HG02938 (cell line): ENCODE results near the gene C13orf46.

ENCODE experiments used
- ATAC-seq: cut with Tn5 transposase; IDR thresholded peaks from one replicate; pipeline ENCODE4 v1.9.1; 2021; ENCODE audit warnings: mild to moderate bottlenecking, moderate library complexity; ENCODE audit not compliant: unreplicated experiment

Gene C13orf46

DNA sequence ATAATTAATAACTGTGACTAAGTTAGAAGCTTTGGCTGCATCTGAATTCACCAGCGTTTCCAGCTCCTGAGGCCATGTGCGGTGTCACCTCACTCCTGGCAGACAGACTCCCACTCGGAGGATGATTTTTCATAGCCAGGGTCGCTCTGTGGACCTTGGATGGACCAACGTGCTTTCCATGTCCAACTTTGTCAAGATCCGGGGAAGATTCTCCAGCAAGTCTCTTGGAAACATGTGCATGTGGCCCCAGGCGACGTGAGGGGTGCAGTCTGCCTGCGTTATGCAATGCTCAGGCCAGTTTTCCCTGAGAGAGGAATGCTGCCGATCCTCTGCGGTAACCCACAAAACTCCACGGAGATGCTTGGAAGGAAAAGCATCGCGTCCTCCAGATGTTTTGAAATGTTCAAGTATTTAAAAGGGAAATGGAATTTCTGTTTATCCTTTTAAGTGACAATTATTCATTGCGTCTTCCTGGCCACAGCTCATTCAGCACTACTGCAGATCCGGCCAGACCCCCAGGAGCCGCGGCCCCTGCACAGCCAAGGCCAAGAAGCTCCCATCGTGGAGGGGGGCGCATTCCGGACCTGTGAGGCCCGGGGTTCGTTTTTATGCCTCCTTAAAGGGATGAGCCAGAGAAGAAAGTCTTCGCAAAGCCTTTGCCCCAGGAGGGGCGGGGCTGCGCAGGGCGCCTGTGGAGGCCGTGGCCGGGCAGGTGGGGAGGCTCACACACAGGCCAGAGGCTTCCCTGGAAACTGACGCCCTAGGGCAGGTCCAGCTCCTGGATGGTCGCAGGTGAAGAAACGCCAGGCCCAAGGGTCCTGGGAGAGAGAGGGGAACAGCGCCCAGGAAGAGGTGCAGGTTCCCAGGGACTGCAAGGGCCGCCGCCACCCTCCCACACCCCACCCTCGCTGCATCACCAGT, 46.0 kb downstream of the C13orf46 start:
- ATAC-seq = no peak

DNA sequence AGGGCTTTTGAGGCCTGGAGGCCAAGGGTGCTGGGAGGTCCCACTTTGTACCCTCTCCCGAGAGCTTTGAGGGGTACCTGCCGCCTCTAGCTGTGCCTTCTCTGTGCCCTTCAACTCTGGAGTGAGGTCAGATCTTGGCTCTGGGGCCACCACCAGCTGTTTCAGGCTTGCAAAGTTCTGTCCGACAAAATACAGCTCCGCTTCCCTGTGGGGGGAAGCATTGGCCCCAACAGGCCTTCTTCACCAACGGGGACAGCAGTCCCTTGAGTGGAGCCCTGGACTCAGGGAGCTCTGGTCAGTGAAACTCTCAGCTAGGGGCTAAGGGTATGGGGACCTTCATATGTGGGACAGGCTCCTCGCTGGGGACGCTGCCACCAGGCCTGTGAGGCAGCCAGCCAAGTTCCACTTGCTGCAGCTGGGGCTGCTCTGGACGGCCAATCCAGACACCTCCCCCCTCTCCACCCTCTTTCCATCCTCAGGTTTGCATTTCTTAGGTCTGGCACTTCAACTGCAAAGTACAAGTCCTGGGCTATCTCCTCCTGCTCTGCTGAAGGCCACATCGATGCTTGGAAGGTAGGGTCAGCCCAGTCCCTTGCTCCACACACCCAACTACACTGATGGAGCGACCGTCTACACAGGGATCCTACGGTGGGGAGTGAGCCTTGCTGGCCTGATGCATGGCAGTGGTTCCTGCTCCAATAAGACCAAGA, 46.8 kb downstream of the C13orf46 start:
- ATAC-seq = no peak

DNA sequence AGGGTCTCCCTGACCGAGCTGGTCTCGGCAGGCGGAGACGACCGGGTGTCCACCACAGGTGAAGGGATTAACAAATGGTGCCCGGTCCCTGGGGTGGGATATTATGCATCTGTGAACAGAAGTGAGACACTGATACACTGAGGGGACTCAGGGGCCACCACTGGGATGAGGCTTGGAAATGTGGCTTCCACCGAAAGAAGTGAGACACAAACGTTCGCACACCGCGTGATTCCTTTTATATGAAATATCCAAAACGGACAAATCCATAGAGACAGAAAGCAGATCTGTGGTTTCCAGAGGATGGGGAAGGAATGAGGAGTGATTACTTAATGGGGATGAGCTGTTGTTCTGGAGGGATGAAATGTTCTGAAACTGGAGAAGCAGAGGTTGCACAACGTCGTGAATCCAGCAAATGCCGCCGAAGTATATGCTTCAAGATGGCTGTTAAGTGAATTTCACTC, 47.5 kb downstream of the C13orf46 start:
- ATAC-seq = no peak

DNA sequence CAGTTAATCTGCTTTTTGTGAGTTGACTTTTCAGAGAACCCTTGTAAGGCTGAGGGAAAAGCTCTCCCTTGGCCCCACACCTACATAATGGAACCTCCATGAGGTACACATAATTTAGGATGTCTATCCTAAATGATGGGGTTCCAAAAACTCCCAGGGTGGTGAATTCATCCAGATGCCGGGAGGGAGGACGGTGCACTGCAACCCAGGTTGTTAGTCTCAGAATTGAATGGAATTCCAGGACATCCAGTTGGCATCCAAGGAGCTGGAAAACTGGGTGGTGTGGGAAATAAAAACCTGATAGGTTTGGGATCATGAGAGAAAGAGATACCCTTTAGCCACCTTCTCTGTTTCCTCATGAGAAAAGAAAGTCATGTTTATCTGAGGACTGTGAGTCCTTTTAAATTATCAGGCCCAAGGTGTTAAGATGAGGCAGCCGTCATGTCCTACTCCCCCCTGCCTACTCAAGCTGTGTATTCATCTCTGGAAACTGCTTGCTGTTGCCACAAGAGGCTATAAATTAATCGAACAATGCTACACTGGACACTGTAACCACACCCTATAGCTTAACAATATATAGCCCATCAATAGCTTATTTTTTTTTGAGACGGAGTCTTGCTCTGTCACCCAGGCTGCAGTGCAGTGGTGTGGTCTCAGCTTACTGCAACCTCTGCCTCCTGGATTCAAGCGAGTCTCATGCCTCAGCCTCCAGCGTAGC, 49.5 kb downstream of the C13orf46 start:
- no peak for ATAC-seq

DNA sequence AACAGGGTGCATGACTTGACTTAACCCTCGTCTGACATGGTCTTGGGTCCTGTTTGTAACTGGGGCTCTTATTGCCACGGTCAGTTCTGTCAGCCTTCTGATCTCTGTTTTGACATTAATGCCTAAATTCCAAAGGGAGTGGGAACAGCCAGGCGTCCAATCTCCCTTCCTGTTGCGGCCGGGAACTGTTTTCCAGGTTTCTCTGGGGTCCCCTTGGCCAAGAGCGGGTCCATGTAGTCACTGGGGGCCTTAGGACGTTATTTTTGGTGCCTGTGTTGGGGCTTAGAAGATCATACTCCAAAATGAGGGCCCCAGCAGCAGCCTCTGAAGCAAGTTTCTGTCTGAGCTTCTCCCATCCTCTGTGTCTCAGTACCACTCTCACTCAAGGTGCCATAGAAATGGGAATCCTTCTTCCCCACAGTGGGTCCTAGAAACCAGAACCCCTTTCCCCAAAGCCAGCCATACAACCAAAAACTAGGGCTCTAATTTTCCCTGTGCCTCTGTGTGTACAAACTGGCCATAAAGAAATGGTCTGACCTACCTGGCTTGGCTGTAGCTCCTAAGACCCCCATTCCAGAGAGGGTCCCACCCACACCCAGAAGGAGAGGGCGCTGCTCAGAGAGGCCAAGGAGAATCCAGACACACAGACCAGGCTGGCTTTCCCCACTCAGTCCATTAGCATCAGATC, 50.4 kb downstream of the C13orf46 start:
- ATAC-seq = no peak

DNA sequence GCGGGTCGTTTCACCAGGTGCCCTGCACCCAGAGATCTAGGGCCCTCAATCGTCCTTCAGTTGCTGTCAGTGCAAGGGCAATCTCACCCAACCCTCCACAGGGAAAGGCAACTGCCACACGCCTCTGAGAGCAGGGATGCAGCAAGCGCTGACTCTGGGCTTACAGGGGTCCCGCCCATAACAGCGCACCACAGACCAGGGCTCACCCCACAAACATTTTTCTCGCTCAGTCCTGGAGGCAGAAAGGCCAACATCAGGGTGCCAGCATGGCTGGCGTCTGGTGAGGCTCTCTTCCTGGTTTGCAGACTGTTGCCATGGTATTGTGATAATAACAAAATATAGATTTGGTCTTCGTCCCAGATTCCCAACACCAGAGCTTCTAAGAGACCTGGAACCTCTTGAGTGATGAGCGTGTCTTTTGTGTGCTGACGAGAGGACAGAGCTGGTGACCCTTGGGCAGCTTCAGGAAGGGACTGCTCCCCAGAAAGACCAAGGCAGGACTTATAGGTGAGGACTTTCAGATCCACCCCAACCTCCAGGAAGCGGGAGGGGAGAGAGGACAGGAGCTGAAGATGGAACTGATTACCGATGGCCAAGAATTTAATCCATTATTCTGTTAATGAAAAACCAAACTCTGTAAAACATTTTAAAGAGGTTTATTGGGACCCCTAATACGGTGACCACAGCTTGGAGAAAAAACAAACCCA, 51.3 kb downstream of the C13orf46 start:
- no peak for ATAC-seq

DNA sequence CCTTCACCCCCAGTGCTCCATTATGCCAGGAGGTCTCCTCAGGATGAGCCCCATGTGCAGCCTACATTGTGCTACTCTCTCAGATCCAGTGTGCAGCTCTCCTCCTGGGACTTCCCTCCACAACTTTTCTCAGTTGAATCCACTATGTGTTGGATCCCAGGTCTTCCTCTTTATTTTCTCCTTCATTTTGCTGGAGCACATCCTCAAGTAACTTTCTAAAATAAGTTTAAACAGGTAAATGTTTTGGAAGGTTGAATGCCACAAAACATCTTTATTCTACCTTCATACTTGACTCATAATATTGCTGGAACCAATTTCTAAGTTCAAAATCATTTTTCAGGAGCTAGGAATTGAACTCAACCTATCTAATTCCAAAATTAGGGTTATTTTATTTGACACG, 52.1 kb downstream of the C13orf46 start:
- ATAC-seq = no peak

DNA sequence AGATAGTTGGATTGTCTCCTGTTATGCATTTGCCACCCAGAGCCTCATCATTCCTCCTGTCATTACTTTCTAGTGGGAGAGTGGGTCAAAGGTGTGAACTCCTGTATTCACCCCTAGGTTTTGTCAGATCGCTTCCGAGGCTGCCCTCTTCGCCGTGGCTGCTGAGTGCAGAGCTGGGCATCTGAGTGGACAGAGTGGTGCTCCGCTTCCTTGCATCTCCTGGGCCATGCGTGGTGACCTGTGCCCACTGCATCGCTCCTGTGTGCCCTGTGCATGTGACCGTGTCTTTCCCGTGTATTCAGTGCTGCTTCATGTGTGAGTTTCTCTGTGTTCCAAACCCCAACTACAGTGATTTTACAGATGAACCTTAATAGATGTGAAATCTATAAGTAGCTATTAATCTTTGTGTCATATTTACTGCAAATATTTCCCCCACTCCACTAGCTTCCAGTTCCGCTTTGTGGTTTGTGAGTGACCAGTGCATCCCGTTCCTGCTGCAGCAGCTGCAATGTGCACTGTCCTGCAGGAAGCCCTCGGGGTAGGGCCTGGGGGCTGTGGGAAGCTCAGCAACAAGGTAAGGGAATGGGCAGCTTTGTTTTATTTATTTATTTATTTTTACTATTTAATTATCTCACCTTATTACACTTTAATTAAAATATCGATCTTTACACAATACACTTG, 53.1 kb downstream of the C13orf46 start:
- no peak for ATAC-seq

DNA sequence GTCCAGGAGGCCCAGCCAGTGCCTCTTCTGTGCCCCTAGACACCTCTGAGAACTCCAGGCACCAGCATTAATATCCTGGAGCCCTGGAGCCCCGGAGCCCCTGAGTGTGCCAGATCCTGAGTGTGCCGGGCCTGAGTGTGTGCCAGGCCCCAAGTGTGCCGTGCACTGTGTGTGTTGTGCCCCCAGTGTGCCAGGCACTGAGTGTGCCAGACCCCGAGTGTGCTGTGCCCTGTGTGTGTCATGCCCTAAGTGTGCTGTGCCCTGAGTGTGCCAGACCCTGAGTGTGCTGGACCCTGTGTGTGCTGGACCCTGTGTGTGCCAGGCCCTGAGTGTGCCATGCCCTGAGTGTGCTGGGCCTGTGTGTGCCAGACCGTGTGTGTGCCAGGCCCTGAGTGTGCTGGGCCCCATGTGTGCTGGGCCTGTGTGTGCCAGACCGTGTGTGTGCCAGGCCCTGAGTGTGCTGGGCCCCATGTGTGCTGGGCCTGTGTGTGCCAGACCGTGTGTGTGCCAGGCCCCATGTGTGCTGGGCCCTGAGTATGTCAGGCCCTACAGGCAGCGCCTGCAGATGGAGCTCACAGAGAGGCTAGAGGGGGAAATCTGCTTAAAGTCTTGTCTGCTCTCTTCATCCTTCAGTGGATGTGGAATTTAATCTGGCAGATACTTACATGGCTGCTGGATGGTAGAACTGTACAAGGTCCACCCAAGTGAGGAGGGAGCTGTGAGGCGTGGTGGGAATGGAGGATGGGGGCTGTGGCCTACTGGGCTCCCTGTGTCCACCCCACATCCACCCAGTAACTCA, 53.9 kb downstream of the C13orf46 start:
- ATAC-seq = no peak

DNA sequence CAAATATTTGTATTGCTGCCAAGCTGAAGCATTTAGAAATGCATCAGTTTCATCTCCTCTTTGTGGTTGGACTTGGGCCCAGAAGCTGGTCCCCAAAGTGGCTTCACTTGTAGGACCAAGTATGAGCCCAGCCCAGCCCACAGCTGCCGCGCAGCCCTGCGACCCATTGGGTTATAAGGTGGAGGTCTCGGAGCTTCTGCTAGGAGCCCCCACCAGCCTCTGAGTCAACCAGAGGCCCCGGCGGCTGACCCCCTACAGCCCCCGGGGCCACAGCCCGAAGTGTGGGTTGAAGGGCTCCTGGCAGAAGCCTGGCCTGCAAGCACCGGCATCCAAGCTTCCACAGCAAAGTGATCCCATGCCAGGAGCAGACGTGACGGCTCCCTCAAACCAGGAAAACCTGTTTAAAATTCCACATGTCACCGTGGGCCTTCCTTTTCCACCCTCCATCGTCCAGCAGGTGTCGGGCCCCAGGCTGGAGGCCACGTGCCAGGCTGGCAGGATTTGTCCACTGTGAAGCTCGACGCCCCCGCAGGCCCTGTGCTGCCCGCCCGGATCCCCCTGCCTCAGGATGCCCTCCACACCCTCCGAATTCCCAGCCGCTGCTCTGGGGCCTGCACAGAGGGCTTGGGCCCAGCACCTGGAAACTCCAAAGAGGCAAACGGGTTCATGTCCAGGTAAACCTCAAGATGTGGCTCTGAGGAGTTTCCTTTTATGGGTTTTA, 54.7 kb downstream of the C13orf46 start:
- ATAC-seq = no peak

DNA sequence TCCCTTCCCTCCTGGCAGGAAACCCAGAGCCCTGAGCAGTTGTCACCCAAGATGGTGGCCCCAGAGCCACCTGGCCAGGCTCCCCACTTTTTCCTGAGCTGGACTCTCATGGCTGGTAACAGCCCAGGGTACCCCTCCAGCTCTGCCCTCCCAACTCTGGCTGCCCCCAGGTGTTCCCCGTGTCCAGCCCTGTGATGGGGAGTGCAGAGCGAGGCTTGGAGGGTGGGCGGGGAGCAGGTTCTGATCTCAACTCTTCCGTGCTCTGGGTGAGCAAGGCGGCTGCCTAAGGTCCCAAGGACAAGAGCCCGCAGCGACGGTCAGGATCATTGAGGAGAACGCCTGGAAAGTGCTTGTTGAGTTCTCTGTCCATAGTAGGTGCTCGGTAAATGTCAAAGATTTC, 55.3 kb downstream of the C13orf46 start:
- no peak for ATAC-seq

DNA sequence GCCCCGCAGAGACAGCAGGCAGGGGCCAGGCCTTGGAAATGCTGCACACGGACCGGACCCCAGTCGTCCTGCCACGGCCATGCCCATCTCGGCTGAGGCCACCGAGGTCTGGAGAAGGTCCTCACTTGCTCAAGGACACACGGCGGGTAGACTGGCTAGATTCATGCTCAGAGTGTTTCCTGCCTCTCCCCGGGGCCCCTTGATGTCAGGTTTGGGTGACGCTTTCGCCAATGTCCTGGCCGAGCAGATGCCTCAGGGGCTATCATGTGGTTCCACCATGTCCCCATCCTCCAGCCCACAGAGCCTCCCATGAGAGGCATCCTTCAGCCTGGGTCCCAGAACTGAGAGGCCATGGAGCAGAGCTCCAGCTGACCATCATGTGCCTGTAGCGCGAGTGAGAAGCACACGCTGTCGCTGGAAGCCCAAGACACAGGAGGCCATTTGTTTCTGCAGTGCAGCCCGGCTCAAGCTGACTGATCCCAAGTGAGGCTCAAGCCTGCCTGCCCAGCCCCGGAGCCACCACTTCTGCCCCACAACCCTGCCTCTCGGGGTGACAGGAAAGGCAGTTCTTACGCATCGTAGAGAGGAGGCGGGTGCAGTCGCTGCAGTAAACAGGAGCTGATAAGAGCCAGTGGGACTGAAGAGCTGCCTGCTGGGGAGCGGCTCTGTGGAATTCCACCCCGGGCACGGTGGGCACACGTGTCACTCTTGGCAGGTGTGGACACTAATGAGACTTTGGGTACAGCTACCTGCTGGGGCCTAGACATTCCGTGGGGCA, 56.1 kb downstream of the C13orf46 start:
- ATAC-seq = no peak

DNA sequence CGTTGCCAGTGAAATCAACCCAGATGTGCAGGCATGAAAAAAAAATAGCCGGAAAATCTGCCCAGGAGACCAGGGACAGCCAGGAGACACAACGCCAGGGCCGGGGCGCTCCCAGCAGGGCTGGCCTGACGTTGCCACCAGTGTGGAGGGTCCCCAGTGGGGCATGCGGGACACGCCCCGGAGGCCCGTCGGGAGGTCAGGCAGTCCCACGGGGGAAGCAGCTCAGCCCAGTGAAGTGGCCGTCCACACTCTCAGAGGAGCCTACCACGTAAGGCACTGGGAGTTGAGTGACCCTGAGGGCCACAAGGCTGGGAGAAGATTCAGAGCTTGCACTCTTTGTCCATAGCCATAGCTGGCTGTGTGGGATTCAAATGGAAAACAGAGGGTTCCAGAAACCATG, 56.8 kb downstream of the C13orf46 start:
- no peak for ATAC-seq

DNA sequence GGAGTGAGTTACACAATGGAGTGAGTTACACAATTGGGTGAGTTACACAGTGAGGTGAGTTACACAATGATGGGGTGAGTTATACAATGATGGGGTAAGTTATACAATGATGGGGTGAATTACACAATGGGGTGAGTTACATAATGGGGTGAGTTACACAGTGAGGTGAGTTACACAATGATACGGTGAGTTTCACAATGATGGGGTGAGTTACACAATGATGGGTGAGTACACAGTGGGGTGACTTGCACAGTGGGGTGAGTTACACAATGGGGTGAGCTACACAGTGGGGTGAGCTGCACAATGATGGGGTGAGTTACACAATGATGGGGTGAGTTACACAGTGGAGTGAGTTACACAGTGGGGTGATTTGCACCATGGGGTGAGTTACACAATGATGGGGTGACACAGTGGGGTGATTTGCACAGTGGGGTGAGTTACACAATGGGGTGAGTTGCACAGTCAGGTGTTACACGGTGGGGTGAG, 57.5 kb downstream of the C13orf46 start:
- ATAC-seq = no peak

DNA sequence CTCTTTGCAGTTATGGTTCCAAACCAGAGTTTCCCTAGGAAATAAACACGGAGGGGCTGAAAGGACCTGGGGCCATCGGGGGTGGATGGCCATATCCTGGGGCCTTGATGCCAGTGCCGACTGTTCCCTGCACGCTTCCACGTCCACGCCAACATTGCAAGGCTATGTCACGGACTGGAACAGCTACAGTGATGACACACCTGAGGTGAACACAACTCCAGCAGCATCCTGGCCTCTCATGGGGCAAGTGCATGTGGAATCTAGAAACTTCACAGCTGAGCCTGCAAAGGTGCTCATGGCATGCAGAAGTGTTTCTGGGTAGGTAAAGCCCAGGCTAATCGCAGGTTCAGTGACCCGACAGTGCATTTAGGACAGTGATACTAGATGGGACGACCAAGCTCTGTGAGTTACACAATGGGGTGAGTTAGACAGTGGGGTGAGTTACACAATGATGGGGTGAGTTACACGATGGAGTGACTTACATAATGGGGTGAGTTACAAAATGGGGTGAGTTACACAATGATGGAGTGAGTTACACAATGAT, 58.0 kb downstream of the C13orf46 start:
- ATAC-seq = no peak

DNA sequence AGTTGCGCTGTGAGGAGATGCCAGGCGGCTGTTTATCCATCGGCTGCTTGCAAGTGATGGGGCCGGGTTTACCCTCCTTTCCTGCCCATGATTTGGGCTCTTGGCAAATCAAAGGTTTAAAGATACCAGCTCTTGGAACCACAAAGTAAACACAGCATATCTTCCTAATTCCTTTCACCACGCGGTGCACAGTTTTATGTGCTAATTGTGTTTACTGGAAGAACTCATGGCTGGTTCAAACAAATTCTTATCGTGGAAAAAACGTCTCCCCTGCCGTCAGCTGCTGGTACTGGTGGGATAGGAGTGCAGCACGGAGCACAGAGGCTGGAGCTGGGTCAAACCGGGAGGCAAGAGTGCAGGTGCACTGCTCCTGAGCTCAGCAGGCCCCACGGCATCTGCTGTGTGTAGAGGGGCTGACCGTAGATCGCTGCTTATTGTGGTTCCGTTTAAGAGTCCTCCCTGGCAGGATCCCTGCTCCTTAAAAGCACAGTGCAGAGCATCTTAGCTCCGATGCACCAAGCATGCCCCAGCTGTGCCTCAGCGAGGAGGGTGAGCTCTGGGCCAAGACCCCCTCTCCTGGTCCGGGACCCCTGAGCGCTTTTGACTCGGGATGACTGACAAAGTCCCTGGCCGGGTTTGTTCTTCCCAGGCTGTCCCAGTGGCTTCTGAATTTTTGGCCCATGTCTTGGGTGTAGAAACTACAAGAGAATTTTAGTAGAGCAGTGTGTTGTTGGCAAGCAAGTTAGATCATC, 58.7 kb downstream of the C13orf46 start:
- no peak for ATAC-seq
